NCI-H748 (cell line): Measurements from ENCODE around the gene LRMDA.

ENCODE experiments used
- DNase-seq: peaks from one replicate; lab custom pipeline; 2025; ENCODE audit not compliant: unreplicated experiment; lab: John Stamatoyannopoulos, UW

The LRMDA gene

DNA sequence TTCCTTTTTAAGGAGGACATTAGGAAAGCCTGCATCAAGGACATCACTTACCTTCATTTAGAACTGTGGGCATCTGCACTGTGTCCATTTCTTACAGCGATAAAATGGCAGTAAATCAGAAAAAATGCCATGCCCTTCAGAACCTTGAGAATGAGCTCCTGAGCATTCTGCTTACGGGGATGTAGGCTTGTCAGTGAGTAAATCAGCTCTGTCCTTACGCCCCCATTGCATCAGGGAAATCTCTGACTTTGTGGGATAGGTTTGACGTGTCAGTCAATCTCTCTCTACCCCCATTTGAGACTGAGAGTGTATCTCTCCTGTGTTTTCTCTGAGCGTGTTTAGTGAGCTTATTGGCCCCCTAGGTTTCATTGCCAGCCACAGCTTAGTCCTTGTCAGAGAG, 837.1 kb downstream of the LRMDA start:
- DNase-seq = no peak

GRCh38 chr10:76268954-76269353, 837.5 kb downstream of the LRMDA start:
- DNase-seq = no peak

DNA sequence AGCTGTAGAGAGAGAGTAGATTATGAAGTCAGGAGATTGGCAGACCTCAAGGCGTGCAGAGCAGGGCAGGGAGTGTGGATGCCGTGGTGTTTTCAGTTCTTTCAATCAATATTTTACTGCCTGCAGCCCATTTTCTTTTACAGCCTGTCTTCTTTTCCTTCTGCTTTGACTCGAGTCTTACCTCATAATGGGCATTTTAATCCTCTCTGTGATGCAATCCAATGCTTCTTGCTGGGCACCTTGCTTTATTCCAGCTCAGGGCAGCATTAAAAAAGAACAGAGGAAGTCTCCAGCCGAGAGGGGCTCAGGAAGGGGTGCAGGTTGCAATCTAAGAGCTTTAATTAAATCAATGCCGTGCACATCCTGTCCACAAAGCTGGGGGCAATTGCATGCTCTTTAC, 839.0 kb downstream of the LRMDA start:
- DNase-seq = peak; percentile 8

GRCh38 chr10:76274933-76275332, 843.5 kb downstream of the LRMDA start:
- DNase-seq = no peak

- no peak for DNase-seq
Observed at GRCh38 chr10:76278811-76279460, 847.5 kb downstream of the LRMDA start.

GRCh38 chr10:76281659-76282058, 850.2 kb downstream of the LRMDA start:
- DNase-seq = no peak

GRCh38 chr10:76282061-76283025, 850.9 kb downstream of the LRMDA start:
- DNase-seq = peak; percentile 83

DNA sequence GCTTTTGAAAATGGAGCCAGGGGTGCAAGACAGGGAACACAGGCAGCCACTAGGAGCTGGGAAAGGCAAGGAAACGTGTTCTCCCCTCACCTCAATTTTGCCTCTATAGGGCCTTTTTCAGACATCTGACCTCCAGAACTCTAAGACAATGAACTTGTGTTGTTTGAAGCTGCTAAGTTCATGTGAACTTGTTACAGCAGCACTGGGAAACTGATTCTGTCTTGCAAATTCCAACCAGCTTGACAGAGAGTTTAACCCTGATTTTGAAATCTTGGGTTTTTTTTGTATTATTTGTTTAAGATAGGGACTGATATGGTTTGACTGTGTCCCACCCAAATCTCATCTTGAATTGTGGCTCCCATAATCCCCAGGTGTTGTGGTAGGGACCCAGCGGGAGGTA, 852.9 kb downstream of the LRMDA start:
- no peak for DNase-seq

GRCh38 chr10:76285012-76285411, 853.6 kb downstream of the LRMDA start:
- no peak for DNase-seq

- no peak for DNase-seq
Observed at GRCh38 chr10:76285515-76285914, 854.1 kb downstream of the LRMDA start.

GRCh38 chr10:76286536-76286935, 855.1 kb downstream of the LRMDA start:
- no peak for DNase-seq

DNA sequence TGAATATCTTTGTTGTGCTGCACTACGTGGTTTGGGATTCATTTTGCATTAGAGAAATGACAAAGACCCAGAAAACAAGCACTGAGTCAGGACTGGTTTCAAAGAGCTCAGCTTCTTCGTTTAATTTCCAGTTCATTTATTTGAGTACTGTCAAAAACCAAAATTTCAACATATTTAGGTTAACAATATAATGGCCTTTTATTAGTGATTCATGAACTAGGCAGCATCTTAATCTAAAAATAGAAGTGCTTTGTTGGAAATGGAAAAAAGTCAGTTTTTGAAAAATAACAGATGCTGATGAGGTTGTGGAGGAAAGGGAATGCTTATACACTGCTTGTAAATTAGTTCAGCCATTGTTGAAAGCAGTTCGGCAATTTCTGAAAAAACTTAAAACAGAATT, 856.4 kb downstream of the LRMDA start:
- DNase-seq = no peak

DNA sequence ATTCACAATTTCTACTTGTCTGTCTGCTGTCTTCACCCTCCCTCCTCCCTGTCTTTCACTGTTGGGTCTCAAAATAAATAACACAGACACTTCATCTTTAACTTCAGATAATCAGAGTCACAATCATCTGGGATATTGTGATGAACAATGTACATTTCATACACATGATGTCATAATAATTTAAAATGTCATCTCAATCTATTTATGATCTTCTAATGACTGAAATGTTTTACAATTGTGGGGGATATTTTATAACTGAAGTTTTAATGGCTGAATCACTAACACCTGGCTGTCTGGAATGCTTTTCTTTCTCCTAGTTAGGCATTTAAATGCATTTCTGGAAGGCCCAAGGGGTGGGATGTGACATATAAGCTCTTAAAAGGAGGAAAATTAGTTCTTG, 859.8 kb downstream of the LRMDA start:
- DNase-seq = no peak

DNA sequence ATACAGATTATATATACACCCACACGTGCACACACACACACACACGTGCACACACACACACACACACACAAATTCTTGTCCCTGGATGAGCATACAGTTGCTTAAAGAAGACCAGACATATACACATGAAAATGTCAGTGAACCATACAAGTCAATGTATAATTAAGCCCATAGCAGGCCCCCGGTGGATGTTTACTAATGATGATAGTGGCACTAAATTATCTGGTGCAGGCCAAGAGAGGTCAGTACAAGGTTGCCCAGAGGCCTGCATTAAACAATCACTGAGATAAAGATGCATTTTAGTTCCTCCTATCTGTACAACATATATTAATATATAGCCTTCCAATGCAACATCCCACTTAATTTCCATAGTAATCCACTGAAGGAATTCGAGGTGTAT, 860.5 kb downstream of the LRMDA start:
- no peak for DNase-seq

- DNase-seq = no peak
Observed at GRCh38 chr10:76296957-76297356, 865.5 kb downstream of the LRMDA start.

- DNase-seq = no peak
Observed at GRCh38 chr10:76297358-76297757, 865.9 kb downstream of the LRMDA start.

DNA sequence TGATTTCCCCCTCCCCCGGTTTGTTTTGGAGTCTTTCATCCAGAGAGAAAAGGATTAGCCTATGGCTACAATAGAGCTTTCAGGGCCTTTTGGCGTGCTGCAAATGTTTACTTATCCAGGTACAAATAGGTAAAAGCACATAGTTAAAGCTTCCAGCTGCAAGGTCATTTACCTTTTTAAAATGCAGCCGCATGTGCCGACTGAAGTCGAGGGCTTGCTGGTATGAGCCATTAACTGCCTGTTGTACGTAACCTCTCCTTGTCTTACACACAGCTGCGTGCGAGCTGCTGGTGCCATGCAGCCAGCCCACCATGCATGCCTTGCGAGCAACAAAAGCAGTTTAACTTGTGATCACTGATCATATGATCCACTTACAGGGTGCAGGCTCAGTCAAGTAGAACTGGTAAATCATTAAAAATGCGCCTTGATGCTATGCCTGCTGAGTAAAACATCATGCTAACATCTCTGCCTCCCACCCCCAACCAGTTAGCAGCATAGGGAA, 866.4 kb downstream of the LRMDA start:
- DNase-seq = peak; percentile 95

- no peak for DNase-seq
Observed at GRCh38 chr10:76298329-76298728, 866.9 kb downstream of the LRMDA start.

DNA sequence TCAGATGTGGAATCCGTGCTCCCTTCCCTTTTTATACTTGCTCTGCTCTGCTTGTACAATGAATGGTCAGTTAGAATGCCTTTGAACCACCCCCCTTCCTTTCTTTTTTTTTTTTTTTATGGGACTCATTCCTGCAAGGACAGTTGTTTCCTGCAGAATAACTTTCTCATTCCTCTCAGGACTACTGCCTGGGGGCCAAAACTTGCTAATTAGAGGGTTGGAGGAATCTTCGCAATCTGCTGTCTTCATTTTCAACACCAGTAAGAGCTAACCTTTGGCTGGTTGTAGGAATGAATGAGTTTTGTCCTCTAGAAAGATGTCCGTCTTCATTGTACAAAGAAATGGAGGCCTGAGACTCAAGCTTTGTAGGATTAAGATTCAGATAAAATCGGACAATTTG, 868.1 kb downstream of the LRMDA start:
- no peak for DNase-seq

GRCh38 chr10:76301211-76301610, 869.8 kb downstream of the LRMDA start:
- DNase-seq = no peak

DNA sequence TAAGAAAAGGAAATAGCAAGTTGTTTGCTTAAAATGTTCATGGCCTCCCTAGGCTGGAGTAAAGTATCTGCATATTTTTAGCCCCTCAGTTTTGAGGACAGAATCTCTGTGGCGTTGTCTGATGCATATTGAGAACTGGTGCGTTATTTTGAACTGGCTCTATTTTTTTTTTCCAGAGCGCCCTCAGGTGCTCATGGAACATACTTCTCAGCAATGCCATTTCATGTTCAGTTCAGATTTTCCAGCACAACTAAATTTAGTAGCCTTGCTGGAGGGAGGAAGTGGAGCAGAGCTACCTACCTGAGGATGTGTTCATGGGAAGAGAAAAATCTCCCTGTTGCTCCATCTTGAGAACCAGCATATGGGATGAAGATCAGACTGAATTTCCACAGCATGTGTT, 870.5 kb downstream of the LRMDA start:
- DNase-seq = peak; percentile 71

GRCh38 chr10:76302481-76302880, 871.1 kb downstream of the LRMDA start:
- no peak for DNase-seq
